CD4-positive, alpha-beta memory T cell (primary cell): Measurements from ENCODE around the gene WNT8A. TPM values are rescaled to one million over a fixed set of nuclear protein-coding genes. Genes with fewer than 3 reads are reported as not detected.

Experiments
- CTCF ChIA-PET: fragments of 350-600 bp; sonication (Branson Sonifier 250); formaldehyde crosslinking; loops from one replicate; lab custom pipeline; 2021; ENCODE audit warnings: inconsistent platforms; ENCODE audit not compliant: partially characterized antibody; lab: Charles Lee
- POLR2A ChIA-PET: fragments of 350-600 bp; sonication (Branson Sonifier 250); formaldehyde crosslinking; loops from one replicate; lab custom pipeline; 2021; ENCODE audit not compliant: partially characterized antibody; lab: Charles Lee
- DNase-seq, 5 donors: peaks; one replicate each; pipeline versions ENCODE4 v3.0.0 to v3.0.0-alpha.2; 2020 to 2022; ENCODE audit warnings: mixed read lengths in 1 of 5
- H3K27ac ChIP-seq: one replicate; pipeline ENCODE4 v1.7.0; 2013; ENCODE audit warnings: low read depth, low read length
- H3K27me3 ChIP-seq: 2 replicates; pipeline ENCODE4 v1.7.0; 2013; ENCODE audit warnings: mild to moderate bottlenecking, low read length, moderate library complexity; ENCODE audit not compliant: insufficient read depth
- H3K36me3 ChIP-seq: 2 replicates; pipeline ENCODE4 v1.7.0; 2013; ENCODE audit warnings: mild to moderate bottlenecking, low read length, moderate library complexity; ENCODE audit not compliant: insufficient read depth
- H3K4me1 ChIP-seq: 2 replicates; pipeline ENCODE4 v1.7.0; 2013; ENCODE audit warnings: mild to moderate bottlenecking, low read length, moderate library complexity; ENCODE audit not compliant: insufficient read depth
- H3K4me3 ChIP-seq, 2 donors: one replicate each; pipeline ENCODE4 v1.7.0; 2013; ENCODE audit warnings: low read length in 2 of 2, mild to moderate bottlenecking in 1 of 2
- H3K9me3 ChIP-seq, 2 donors: one replicate each; pipeline ENCODE4 v1.7.0; 2013; ENCODE audit warnings: low read length in 2 of 2, control low read depth in 1 of 2; ENCODE audit not compliant: control insufficient read depth in 1 of 2
- H3K27ac Mint-ChIP-seq, 7 donors: one replicate each; pipeline ENCODE4 v1.8.0; 2020 to 2021; ENCODE audit warnings: mixed read lengths in 7 of 7, mild to moderate bottlenecking in 6 of 7, inconsistent platforms in 3 of 7, moderate library complexity in 3 of 7
- H3K27me3 Mint-ChIP-seq, 2 donors: one replicate each; pipeline ENCODE4 v1.8.0; 2020 to 2021; ENCODE audit warnings: mixed read lengths in 2 of 2
- H3K36me3 Mint-ChIP-seq, 2 donors: one replicate each; pipeline ENCODE4 v1.8.0; 2020 to 2021; ENCODE audit warnings: mixed read lengths in 2 of 2, inconsistent platforms in 1 of 2, mild to moderate bottlenecking in 1 of 2
- H3K4me1 Mint-ChIP-seq, 4 donors: one replicate each; pipeline ENCODE4 v1.8.0; 2020 to 2021; ENCODE audit warnings: mixed read lengths in 4 of 4, mild to moderate bottlenecking in 1 of 4
- H3K4me3 Mint-ChIP-seq, 8 donors: one replicate each; pipeline ENCODE4 v1.8.0; 2020 to 2021; ENCODE audit warnings: mixed read lengths in 8 of 8, mild to moderate bottlenecking in 7 of 8, moderate library complexity in 6 of 8, inconsistent platforms in 3 of 8
- H3K9me3 Mint-ChIP-seq, 8 donors: one replicate each; pipeline ENCODE4 v1.8.0; 2020 to 2021; ENCODE audit warnings: mixed read lengths in 8 of 8, mild to moderate bottlenecking in 5 of 8, inconsistent platforms in 3 of 8, moderate library complexity in 1 of 8
- intact Hi-C: fragments of 100-400 bp; cut with micrococcal nuclease; formaldehyde crosslinking; loops from one replicate; pipeline ENCODE4 v1.15.1; 2023
- polyA plus RNA-seq, 2 donors: library from polyadenylated mRNA; unstranded; fragments of 300-500 nt; fragmentation: Illumina TruSeq; gene quantifications; one replicate each; pipeline ENCODE4 v1.2.3, GENCODE V29; 2021
- total RNA-seq, 2 experiments: library from RNA; stranded (reverse); gene quantifications; one replicate each; pipeline ENCODE4 v1.2.3, GENCODE V29; 2021

Gene WNT8A
- total and polyA plus RNA-seq, 4 experiments from 2014 or later: 0.22 TPM; not detected in 3

GRCh38 chr5:138110266-138110963, 26.6 kb downstream of the WNT8A start:
- no peaks in the 10 kb centered on the region for H3K9me3 Mint-ChIP-seq
- ChIA-PET POLR2A (no interaction called here), CTCF (no interaction called here)
- no peak for DNase-seq
- H3K36me3 Mint-ChIP-seq: no peaks in the 10 kb centered on the region
- peaks cover 0 to 2% (median 0%) of the 10 kb centered on the region in 4 donors for H3K4me1 Mint-ChIP-seq
- Histone ChIP-seq H3K4me3 (no peak overlapping the region), H3K27me3 (peaks cover 4% of the 10 kb centered on the region), H3K27ac (no peak overlapping the region), H3K9me3 (no peaks in the 10 kb centered on the region), H3K4me1 (no peaks in the 10 kb centered on the region), H3K36me3 (no peaks in the 10 kb centered on the region)
- intact Hi-C loops: no loop called here
- H3K27me3 Mint-ChIP-seq: peaks cover 2 to 4% of the 10 kb centered on the region in 2 donors
- H3K27ac Mint-ChIP-seq: no peak overlapping the region
- H3K4me3 Mint-ChIP-seq: no peak overlapping the region

- ChIA-PET CTCF (interaction anchor here (1.2 kb wide), 1 partner anchor 42 kb away, joined by 3 read pairs; no protein-coding TSS in a partner anchor), POLR2A (no interaction called here)
- intact Hi-C loops: no loop called here
- no peak overlapping the region for H3K27ac ChIP-seq
- DNase-seq: no peak
- H3K27me3 ChIP-seq: peaks cover 4% of the 10 kb centered on the region
- no peaks in the 10 kb centered on the region for H3K9me3 ChIP-seq
- no peaks in the 10 kb centered on the region for H3K4me1 ChIP-seq
- no peaks in the 10 kb centered on the region for H3K36me3 ChIP-seq
- H3K9me3 Mint-ChIP-seq: no peaks in the 10 kb centered on the region
- H3K27me3 Mint-ChIP-seq: peaks cover 2% of the 10 kb centered on the region in 2 donors
- no peak overlapping the region for H3K27ac Mint-ChIP-seq
- H3K36me3 Mint-ChIP-seq: no peaks in the 10 kb centered on the region
- H3K4me3 Mint-ChIP-seq: no peak overlapping the region
- no peak overlapping the region for H3K4me3 ChIP-seq
- peaks cover 0 to 2% (median 0%) of the 10 kb centered on the region in 4 donors for H3K4me1 Mint-ChIP-seq
Measured at GRCh38 chr5:138111181-138111580, 27.3 kb downstream of the WNT8A start.

- intact Hi-C loops: no loop called here
- Mint-ChIP-seq H3K36me3 (no peaks in the 10 kb centered on the region), H3K27ac (no peak overlapping the region), H3K9me3 (no peaks in the 10 kb centered on the region), H3K27me3 (peaks cover 2% of the 10 kb centered on the region in 2 donors), H3K4me1 (peaks cover 0 to 2% (median 0%) of the 10 kb centered on the region in 4 donors), H3K4me3 (no peak overlapping the region)
- POLR2A ChIA-PET: no interaction called here
- Histone ChIP-seq H3K36me3 (no peaks in the 10 kb centered on the region), H3K27ac (no peak overlapping the region), H3K9me3 (no peaks in the 10 kb centered on the region), H3K27me3 (peaks cover 4% of the 10 kb centered on the region), H3K4me3 (no peak overlapping the region), H3K4me1 (no peaks in the 10 kb centered on the region)
- no peak for DNase-seq
- CTCF ChIA-PET: interaction anchor here (1.2 kb wide), 1 partner anchor 42 kb away, joined by 3 read pairs; no protein-coding TSS in a partner anchor
Measured at GRCh38 chr5:138111937-138112336, 28.1 kb downstream of the WNT8A start.

- H3K4me3 Mint-ChIP-seq: no peak overlapping the region
- H3K27me3 Mint-ChIP-seq: peaks cover 3 to 4% of the 10 kb centered on the region in 2 donors
- CTCF ChIA-PET: no interaction called here
- H3K27me3 ChIP-seq: peaks cover 4% of the 10 kb centered on the region
- no peaks in the 10 kb centered on the region for H3K9me3 ChIP-seq
- H3K36me3 Mint-ChIP-seq: no peaks in the 10 kb centered on the region
- no peak overlapping the region for H3K4me3 ChIP-seq
- intact Hi-C loops: no loop called here
- no peaks in the 10 kb centered on the region for H3K9me3 Mint-ChIP-seq
- H3K27ac Mint-ChIP-seq: no peak overlapping the region
- POLR2A ChIA-PET: no interaction called here
- DNase-seq: no peak
- H3K36me3 ChIP-seq: no peaks in the 10 kb centered on the region
- no peaks in the 10 kb centered on the region for H3K4me1 Mint-ChIP-seq
- no peak overlapping the region for H3K27ac ChIP-seq
- no peaks in the 10 kb centered on the region for H3K4me1 ChIP-seq
Measured at GRCh38 chr5:138115254-138115653, 31.4 kb downstream of the WNT8A start.

- Histone ChIP-seq H3K4me1 (no peaks in the 10 kb centered on the region), H3K36me3 (no peaks in the 10 kb centered on the region), H3K27ac (no peak overlapping the region), H3K9me3 (no peaks in the 10 kb centered on the region), H3K4me3 (no peak overlapping the region), H3K27me3 (no peaks in the 10 kb centered on the region)
- H3K27ac Mint-ChIP-seq: no peak overlapping the region
- intact Hi-C loops: no loop called here
- ChIA-PET CTCF (interaction anchor here (0.7 to 2.9 kb wide), 3 partner anchors 51 to 93 kb away, joined by 3 to 11 read pairs (median 4); no protein-coding TSS in a partner anchor), POLR2A (no interaction called here)
- no peak overlapping the region for H3K4me3 Mint-ChIP-seq
- H3K27me3 Mint-ChIP-seq: peaks cover 4 to 7% of the 10 kb centered on the region in 2 donors
- H3K9me3 Mint-ChIP-seq: no peaks in the 10 kb centered on the region
- no peaks in the 10 kb centered on the region for H3K4me1 Mint-ChIP-seq
- H3K36me3 Mint-ChIP-seq: no peaks in the 10 kb centered on the region
- no peak for DNase-seq
Measured at GRCh38 chr5:138128334-138128733, 44.5 kb downstream of the WNT8A start.

- Histone ChIP-seq H3K27me3 (no peaks in the 10 kb centered on the region), H3K4me3 (no peak overlapping the region), H3K4me1 (no peaks in the 10 kb centered on the region), H3K36me3 (no peaks in the 10 kb centered on the region), H3K27ac (no peak overlapping the region), H3K9me3 (no peaks in the 10 kb centered on the region)
- H3K9me3 Mint-ChIP-seq: no peaks in the 10 kb centered on the region
- H3K4me3 Mint-ChIP-seq: no peak overlapping the region
- intact Hi-C loops: no loop called here
- no peak for DNase-seq
- H3K4me1 Mint-ChIP-seq: no peaks in the 10 kb centered on the region
- peaks cover 5 to 9% of the 10 kb centered on the region in 2 donors for H3K27me3 Mint-ChIP-seq
- ChIA-PET POLR2A (no interaction called here), CTCF (interaction anchor here (1.0 to 2.9 kb wide), 5 partner anchors 39 to 350 kb away, joined by 3 to 11 read pairs (median 4); no protein-coding TSS in a partner anchor)
- H3K36me3 Mint-ChIP-seq: no peaks in the 10 kb centered on the region
- no peak overlapping the region for H3K27ac Mint-ChIP-seq
Measured at GRCh38 chr5:138129347-138129746, 45.5 kb downstream of the WNT8A start.

GRCh38 chr5:138132543-138132942, 48.7 kb downstream of the WNT8A start:
- no peaks in the 10 kb centered on the region for H3K9me3 Mint-ChIP-seq
- H3K9me3 ChIP-seq: no peaks in the 10 kb centered on the region
- DNase-seq: no peak
- ChIA-PET CTCF (interaction anchor here (0.8 to 4.5 kb wide), 12 partner anchors 16 to 354 kb away, joined by 3 to 88 read pairs (median 6); no protein-coding TSS in a partner anchor), POLR2A (interaction anchor here (1.2 kb wide), 1 partner anchor 52 kb away, joined by 4 read pairs; no protein-coding TSS in a partner anchor)
- intact Hi-C loops: no loop called here
- no peak overlapping the region for H3K4me3 ChIP-seq
- peaks cover 10 to 14% of the 10 kb centered on the region in 2 donors for H3K27me3 Mint-ChIP-seq
- H3K27me3 ChIP-seq: no peaks in the 10 kb centered on the region
- peak overlapping the region in 2 of 8 donors; percentile 84 to 89 for H3K4me3 Mint-ChIP-seq
- H3K27ac Mint-ChIP-seq: no peak overlapping the region
- no peaks in the 10 kb centered on the region for H3K36me3 Mint-ChIP-seq
- no peaks in the 10 kb centered on the region for H3K4me1 ChIP-seq
- no peaks in the 10 kb centered on the region for H3K36me3 ChIP-seq
- H3K27ac ChIP-seq: no peak overlapping the region
- no peaks in the 10 kb centered on the region for H3K4me1 Mint-ChIP-seq
